DND-41 (cell line): ENCODE data around the gene MIEF2.

Experiments
- CTCF ChIP-seq: IDR thresholded peaks from 2 replicates; pipeline ENCODE4 v1.5.1; 2012; ENCODE audit warnings: borderline replicate concordance, low read length, moderate library complexity, mild to moderate bottlenecking; ENCODE audit not compliant: poor library complexity, severe bottlenecking; ENCODE audit errors: extremely low read depth
- EZH2 ChIP-seq: IDR thresholded peaks from 3 replicates; pipeline ENCODE4 v1.6.1; 2012; ENCODE audit warnings: borderline replicate concordance, low read depth, mild to moderate bottlenecking, moderate library complexity, low read length, inconsistent platforms; ENCODE audit not compliant: severe bottlenecking

- TF ChIP-seq EZH2, result no peak
- TF ChIP-seq CTCF, result no peak
Measured at GRCh38 chr17:18235743-18236256, 24.7 kb upstream of the MIEF2 start.
